Liver (tissue), 9 donors: ENCODE results near the gene SPTBN2. TPM values are rescaled to one million over a fixed set of nuclear protein-coding genes. Genes with fewer than 3 reads are reported as not detected.

Experiments
- DNase-seq: peaks from one replicate; pipeline ENCODE4 v3.0.0-alpha.2; 2017; ENCODE audit warnings: low spot score
- H3K27ac ChIP-seq, 2 donors: one replicate each; pipeline ENCODE4 v1.7.0; 2013; ENCODE audit warnings: inconsistent platforms in 2 of 2, low read length in 2 of 2, control low read depth in 1 of 2, low read depth in 1 of 2, mild to moderate bottlenecking in 1 of 2
- H3K27me3 ChIP-seq, 4 donors: one replicate each; pipeline versions ENCODE4 v1.6.1 to v1.7.0; 2013; ENCODE audit warnings: low read length in 3 of 4, inconsistent platforms in 1 of 4, mild to moderate bottlenecking in 1 of 4, moderate library complexity in 1 of 4; ENCODE audit not compliant: control insufficient read depth in 4 of 4, insufficient read depth in 4 of 4
- H3K36me3 ChIP-seq, 4 donors: one replicate each; pipeline versions ENCODE4 v1.6.1 to v1.7.0; 2013; ENCODE audit warnings: low read length in 3 of 4, mild to moderate bottlenecking in 3 of 4, low read depth in 1 of 4, moderate library complexity in 1 of 4; ENCODE audit not compliant: control insufficient read depth in 4 of 4, insufficient read depth in 3 of 4
- H3K4me1 ChIP-seq, 4 donors: one replicate each; pipeline versions ENCODE4 v1.6.1 to v1.7.0; 2013; ENCODE audit warnings: low read length in 3 of 4, mild to moderate bottlenecking in 3 of 4, moderate library complexity in 1 of 4; ENCODE audit not compliant: control insufficient read depth in 4 of 4, insufficient read depth in 4 of 4
- H3K4me3 ChIP-seq, 3 donors: one replicate each; pipeline versions ENCODE4 v1.6.1 to v1.7.0; 2013; ENCODE audit warnings: low read length in 3 of 3, control low read depth in 1 of 3, low read depth in 1 of 3, mild to moderate bottlenecking in 1 of 3
- H3K9ac ChIP-seq, 2 donors: one replicate each; pipeline ENCODE4 v1.7.0; 2013; ENCODE audit warnings: low read length in 2 of 2, mild to moderate bottlenecking in 2 of 2, moderate library complexity in 2 of 2, control low read depth in 1 of 2, low read depth in 1 of 2
- H3K9me3 ChIP-seq, 4 donors: one replicate each; pipeline versions ENCODE4 v1.6.1 to v1.7.0; 2013; ENCODE audit warnings: low read length in 3 of 4; ENCODE audit not compliant: control insufficient read depth in 4 of 4
- ATF3 ChIP-seq: IDR thresholded peaks from 2 replicates; pipeline ENCODE4 v1.6.1; 2016; ENCODE audit warnings: antibody characterized with exemption
- CTCF ChIP-seq: fragments of 150-350 bp; IDR thresholded peaks from 2 replicates; pipeline ENCODE4 v1.5.1; 2017; ENCODE audit warnings: improper control_type of control experiment, low read depth, low read length; ENCODE audit not compliant: missing input control
- EGR1 ChIP-seq, 2 donors: IDR thresholded peaks; 2 replicates each; pipeline ENCODE4 v1.6.1; 2016 to 2018; ENCODE audit warnings: antibody characterized with exemption in 2 of 2, low read depth in 2 of 2
- FOXA1 ChIP-seq: IDR thresholded peaks from 2 replicates; pipeline ENCODE4 v1.6.1; 2016; ENCODE audit warnings: antibody characterized with exemption
- FOXA2 ChIP-seq: IDR thresholded peaks from 2 replicates; pipeline ENCODE4 v1.6.1; 2016; ENCODE audit warnings: antibody characterized with exemption
- GABPA ChIP-seq, 2 donors: IDR thresholded peaks in 1 of 2; conservative IDR thresholded peaks in 1 of 2; 2 replicates each; pipeline ENCODE4 v1.6.1; 2016; ENCODE audit warnings: antibody characterized with exemption in 2 of 2, mild to moderate bottlenecking in 1 of 2, moderate library complexity in 1 of 2
- HNF4A ChIP-seq, 2 donors: conservative IDR thresholded peaks; 2 replicates each; pipeline ENCODE4 v1.6.1; 2016; ENCODE audit warnings: antibody characterized with exemption in 2 of 2, mild to moderate bottlenecking in 2 of 2
- HNF4G ChIP-seq: IDR thresholded peaks from 2 replicates; pipeline ENCODE4 v1.6.1; 2016; ENCODE audit warnings: antibody characterized with exemption
- JUND ChIP-seq, 2 donors: IDR thresholded peaks; 2 replicates each; pipeline ENCODE4 v1.6.1; 2016; ENCODE audit warnings: antibody characterized with exemption in 2 of 2
- MAX ChIP-seq: IDR thresholded peaks from 2 replicates; pipeline ENCODE4 v1.6.1; 2016; ENCODE audit warnings: antibody characterized with exemption
- NR2F2 ChIP-seq: IDR thresholded peaks from 2 replicates; pipeline ENCODE4 v1.6.1; 2016; ENCODE audit warnings: antibody characterized with exemption
- RAD21 ChIP-seq, 2 donors: IDR thresholded peaks; 2 replicates each; pipeline ENCODE4 v1.6.1; 2016; ENCODE audit warnings: antibody characterized with exemption in 2 of 2, mild to moderate bottlenecking in 2 of 2
- REST ChIP-seq: IDR thresholded peaks from 2 replicates; pipeline ENCODE4 v1.6.1; 2016; ENCODE audit warnings: antibody characterized with exemption, mild to moderate bottlenecking
- RXRA ChIP-seq, 2 donors: IDR thresholded peaks; 2 replicates each; pipeline ENCODE4 v1.6.1; 2017 to 2018; ENCODE audit warnings: antibody characterized with exemption in 2 of 2, mild to moderate bottlenecking in 1 of 2
- SP1 ChIP-seq: IDR thresholded peaks from 2 replicates; pipeline ENCODE4 v1.6.1; 2018; ENCODE audit warnings: antibody characterized with exemption, mild to moderate bottlenecking
- TAF1 ChIP-seq: conservative IDR thresholded peaks from 2 replicates; pipeline ENCODE4 v1.6.1; 2016; ENCODE audit warnings: antibody characterized with exemption, mild to moderate bottlenecking
- YY1 ChIP-seq: IDR thresholded peaks from 2 replicates; pipeline ENCODE4 v1.6.1; 2016; ENCODE audit warnings: antibody characterized with exemption, mild to moderate bottlenecking
- ZBTB33 ChIP-seq: IDR thresholded peaks from 2 replicates; pipeline ENCODE4 v1.6.1; 2016; ENCODE audit warnings: antibody characterized with exemption
- WGBS: extraction: QIAGEN DNeasy Blood & Tissue Kit; methylation state at CpG from one replicate; pipeline ENCODE4 v1.1.7; 2013; 5-methylcytosine and 5-hydroxymethylcytosine counted together
- polyA plus RNA-seq, 2 donors: library from polyadenylated mRNA; stranded (reverse) in 1 of 2; unstranded in 1 of 2; fragments of 200-250 nt in 1 of 2; fragments of >200 nt in 1 of 2; fragmentation: Nextera tagmentation in 1 of 2; extraction: Ambion mirVana in 1 of 2; gene quantifications; one replicate each; pipeline versions ENCODE4 v1.2.1 to v1.2.3, GENCODE V29; 2013 to 2015
- total RNA-seq, 2 donors: library from RNA; depleted of rRNA; stranded (reverse); fragments of >200 nt; gene quantifications; one replicate each; pipeline ENCODE4 v1.2.3, GENCODE V29; 2014
- donor health status: healthy.
- donor health status: healthy.
- donor health status: healthy.
- donor health status: healthy.
- donor health status: healthy.

SPTBN2 gene
- total and polyA plus RNA-seq, 4 donors = 9.6 to 103 (median 22.6) TPM

GRCh38 chr11:66700337-66700736, 28.7 kb downstream of the SPTBN2 start:
- Histone ChIP-seq H3K36me3 (peaks cover 15 to 55% (median 37%) of the 10 kb centered on the region in 4 donors), H3K9ac (no peak overlapping the region), H3K9me3 (no peaks in the 10 kb centered on the region), H3K27me3 (no peaks in the 10 kb centered on the region), H3K27ac (no peak overlapping the region), H3K4me3 (no peak overlapping the region), H3K4me1 (peaks cover 0 to 22% (median 15%) of the 10 kb centered on the region in 4 donors)
- TF ChIP-seq ZBTB33 (no peak), HNF4G (no peak), EGR1 (IDR thresholded peaks at IDR 0.05; ENCODE audit: low read depth in 2 of 2) (no peak), TAF1 (no peak), MAX (no peak), YY1 (no peak), JUND (IDR thresholded peaks at IDR 0.05) (no peak), HNF4A (conservative IDR thresholded peaks at IDR 0.05) (peak; percentile 39 to 70), FOXA2 (no peak)
- DNase-seq = no peak
- WGBS = 64% methylated on average over 15 of the region's 15 CpGs

- DNase-seq = no peak
- Histone ChIP-seq H3K4me1 (peaks cover 0 to 22% (median 15%) of the 10 kb centered on the region in 4 donors), H3K27ac (no peak overlapping the region), H3K9me3 (no peaks in the 10 kb centered on the region), H3K4me3 (no peak overlapping the region), H3K9ac (no peak overlapping the region), H3K27me3 (no peaks in the 10 kb centered on the region), H3K36me3 (peaks cover 8 to 57% (median 38%) of the 10 kb centered on the region in 4 donors)
- no peak for TF ChIP-seq REST
- no peak for TF ChIP-seq RXRA (IDR thresholded peaks at IDR 0.05)
- TF ChIP-seq HNF4G = no peak
- TF ChIP-seq JUND (IDR thresholded peaks at IDR 0.05) = no peak
- no peak for TF ChIP-seq CTCF
- TF ChIP-seq GABPA (IDR thresholded peaks at IDR 0.05 in 1 of 2, conservative IDR thresholded peaks at IDR 0.05 in 1 of 2) = no peak
- TF ChIP-seq TAF1 = no peak
- TF ChIP-seq EGR1 (IDR thresholded peaks at IDR 0.05; ENCODE audit: low read depth in 2 of 2) = no peak
- TF ChIP-seq NR2F2 = no peak
- TF ChIP-seq MAX = no peak
- no peak for TF ChIP-seq FOXA1
- TF ChIP-seq YY1 = no peak
- no peak for TF ChIP-seq RAD21 (IDR thresholded peaks at IDR 0.05)
- no peak for TF ChIP-seq FOXA2
- no peak for TF ChIP-seq ATF3
- no peak for TF ChIP-seq HNF4A (conservative IDR thresholded peaks at IDR 0.05)
- TF ChIP-seq ZBTB33 = no peak
- TF ChIP-seq SP1 = no peak
- 92% methylated on average over 9 of the region's 9 CpGs for WGBS
Measured at GRCh38 chr11:66698491-66698890, 30.5 kb downstream of the SPTBN2 start.
